T-cell (primary cell): Measurements from ENCODE around the gene CCDC12. TPM values are rescaled to one million over a fixed set of nuclear protein-coding genes. Genes with fewer than 3 reads are reported as not detected.

Source experiments
- ATAC-seq, 4 experiments: fragments of 200-7000 bp in 3 of 4; fragments of 150-1000 bp in 1 of 4; cut with Tn5 transposase; replicated peaks in 1 of 4; 1 replicate in 3 of 4; 2 replicates in 1 of 4; pipeline ENCODE4 v1.10.0; 2021; ENCODE audit warnings: moderate library complexity in 3 of 4, mild to moderate bottlenecking in 2 of 4, moderate number of reproducible peaks in 1 of 4
- CTCF ChIA-PET, 2 donors: fragments of 300-600 bp; sonication (Branson Sonifier 250); formaldehyde crosslinking; loops; one replicate each; lab custom pipeline; 2022; ENCODE audit warnings: antibody characterized with exemption in 2 of 2; lab: Charles Lee
- POLR2A ChIA-PET, 2 donors: fragments of 300-600 bp; sonication (Branson Sonifier 250); formaldehyde crosslinking; loops; one replicate each; lab custom pipeline; 2022; ENCODE audit warnings: antibody characterized with exemption in 2 of 2; lab: Charles Lee
- DNase-seq, 35 experiments: peaks; one replicate each; pipeline versions ENCODE4 v3.0.0 to v3.0.0-alpha.2; 2013 to 2023
- H3K27ac ChIP-seq: one replicate; pipeline ENCODE4 v1.5.1; 2013; ENCODE audit warnings: low read length
- H3K27me3 ChIP-seq, 2 experiments: replicated peaks in 1 of 2; 1 replicate in 1 of 2; 2 replicates in 1 of 2; pipeline versions ENCODE4 v1.6.1 to v1.7.0; 2013; ENCODE audit warnings: low read length in 1 of 2, mixed read lengths in 1 of 2; ENCODE audit not compliant: control insufficient read depth in 2 of 2, insufficient read depth in 2 of 2; ENCODE audit errors: extremely low read depth in 1 of 2
- H3K36me3 ChIP-seq, 2 donors: 1 replicate in 1 of 2; 2 replicates in 1 of 2; pipeline versions ENCODE4 v1.6.1 to v1.7.0; 2013; ENCODE audit warnings: low read length in 1 of 2; ENCODE audit not compliant: control insufficient read depth in 2 of 2, insufficient read depth in 1 of 2; ENCODE audit errors: extremely low read depth in 1 of 2
- H3K4me1 ChIP-seq, 2 experiments: 1 replicate in 1 of 2; 2 replicates in 1 of 2; pipeline versions ENCODE4 v1.6.1 to v1.7.0; 2013; ENCODE audit warnings: low read length in 2 of 2, mixed read lengths in 1 of 2; ENCODE audit not compliant: insufficient read depth in 2 of 2, control insufficient read depth in 1 of 2; ENCODE audit errors: extremely low read depth in 1 of 2
- H3K4me3 ChIP-seq, 2 donors: 1 replicate in 1 of 2; 2 replicates in 1 of 2; pipeline versions ENCODE4 v1.5.1 to v1.7.0; 2013; ENCODE audit warnings: mild to moderate bottlenecking in 2 of 2, low read length in 1 of 2, moderate library complexity in 1 of 2; ENCODE audit not compliant: control insufficient read depth in 1 of 2; ENCODE audit errors: extremely low read depth in 1 of 2
- H3K9me3 ChIP-seq: 2 replicates; pipeline ENCODE4 v1.7.0; 2013
- H3K27ac Mint-ChIP-seq, 2 donors: one replicate each; pipeline ENCODE4 v1.8.0; 2020 to 2021; ENCODE audit warnings: mild to moderate bottlenecking in 2 of 2, mixed read lengths in 2 of 2
- H3K27me3 Mint-ChIP-seq, 2 donors: one replicate each; pipeline ENCODE4 v1.8.0; 2021 to 2022; ENCODE audit warnings: mixed read lengths in 2 of 2
- H3K36me3 Mint-ChIP-seq: one replicate; pipeline ENCODE4 v1.8.0; 2021; ENCODE audit warnings: mixed read lengths
- H3K4me1 Mint-ChIP-seq, 3 donors: one replicate each; pipeline ENCODE4 v1.8.0; 2020 to 2022; ENCODE audit warnings: mixed read lengths in 3 of 3, mild to moderate bottlenecking in 1 of 3
- H3K4me3 Mint-ChIP-seq, 3 donors: one replicate each; pipeline ENCODE4 v1.8.0; 2020 to 2022; ENCODE audit warnings: mild to moderate bottlenecking in 3 of 3, mixed read lengths in 3 of 3, moderate library complexity in 3 of 3
- H3K9me3 Mint-ChIP-seq, 3 donors: one replicate each; pipeline ENCODE4 v1.8.0; 2020 to 2022; ENCODE audit warnings: mixed read lengths in 3 of 3
- WGBS: methylation state at CpG from one replicate; pipeline ENCODE4 v1.1.5; 2013; ENCODE audit warnings: missing lambda C conversion rate; ENCODE audit not compliant: insufficient coverage; 5-methylcytosine and 5-hydroxymethylcytosine counted together
- total RNA-seq, 35 experiments: library from RNA in 6 of 35; stranded (reverse) in 6 of 35; fragments of 120-200 nt in 1 of 35; gene quantifications; one replicate each; pipeline versions ENCODE4 v1.2.1 to v1.2.4 and lab custom pipeline; 2013 to 2026

CCDC12 gene
- total RNA-seq, 5 donors from 2014 or later (not counting 1 experiment from before 2014, with no cell fraction given), result 66.5 to 78.4 (median 72.8) TPM

DNA sequence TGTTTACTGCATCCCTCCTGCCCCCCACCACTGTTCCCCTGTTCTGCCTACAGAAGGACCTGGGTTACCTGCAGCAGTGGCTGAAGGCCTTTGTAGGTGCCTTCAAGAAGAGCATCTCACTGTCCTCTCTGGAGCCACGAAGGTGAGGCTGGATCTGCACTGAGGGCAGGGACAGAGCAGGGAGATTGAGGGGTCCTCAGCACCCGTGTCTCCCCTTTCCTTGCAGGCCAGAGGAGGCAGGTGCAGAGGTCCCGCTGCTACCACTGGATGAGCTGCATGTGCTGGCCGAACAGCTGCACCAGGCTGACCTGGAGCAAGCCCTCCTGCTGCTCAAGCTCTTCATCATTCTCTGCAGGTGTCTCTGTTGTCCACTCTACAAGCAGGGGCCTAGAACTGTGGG lies 12.1 kb upstream of the CCDC12 start:
- Histone ChIP-seq H3K9me3 (no peaks in the 10 kb centered on the region), H3K4me1 (peaks cover 22 to 84% of the 10 kb centered on the region in 2 experiments), H3K27ac (peak overlapping the region; percentile 65), H3K4me3 (peak overlapping the region in 1 of 2 donors; percentile 48), H3K36me3 (peaks cover 0 to 36% of the 10 kb centered on the region in 2 donors), H3K27me3 (no peaks in the 10 kb centered on the region)
- Mint-ChIP-seq H3K27ac (peak overlapping the region; percentile 78 to 95), H3K36me3 (peaks cover 19% of the 10 kb centered on the region), H3K4me3 (peak overlapping the region in 1 of 3 donors; percentile 67), H3K4me1 (peaks cover 67 to 79% (median 68%) of the 10 kb centered on the region in 3 donors), H3K9me3 (no peaks in the 10 kb centered on the region), H3K27me3 (no peaks in the 10 kb centered on the region)
- WGBS, result 100% methylated on average over 2 of the region's 4 CpGs
- DNase-seq (no peak), ATAC-seq (no peak)
- CTCF ChIA-PET, result interaction anchor here in 1 of 2 donors (0.5 kb wide), 1 partner anchor 35 kb away, joined by 3 read pairs; no protein-coding TSS in a partner anchor
- POLR2A ChIA-PET, result no interaction called here

GRCh38 chr3:46987743-46988401 lies 11.3 kb upstream of the CCDC12 start:
- no peaks in the 10 kb centered on the region for H3K27me3 Mint-ChIP-seq
- H3K9me3 ChIP-seq, result no peaks in the 10 kb centered on the region
- H3K27ac Mint-ChIP-seq, result peak overlapping the region; percentile 91 to 95
- H3K27me3 ChIP-seq, result no peaks in the 10 kb centered on the region
- H3K27ac ChIP-seq, result peak overlapping the region; percentile 65
- DNase-seq (peak; percentile 82 to 94 (median 88)), ATAC-seq (peak; percentile 97 to 98 (median 98))
- peaks cover 68 to 82% (median 71%) of the 10 kb centered on the region in 3 donors for H3K4me1 Mint-ChIP-seq
- 1% methylated on average over 12 of the region's 16 CpGs for WGBS
- H3K4me1 ChIP-seq, result peaks cover 22 to 91% of the 10 kb centered on the region in 2 experiments
- no peaks in the 10 kb centered on the region for H3K9me3 Mint-ChIP-seq
- H3K36me3 ChIP-seq, result peaks cover 0 to 36% of the 10 kb centered on the region in 2 donors
- ChIA-PET CTCF (no interaction called here), POLR2A (no interaction called here)
- H3K4me3 ChIP-seq, result peak overlapping the region; percentile 48
- H3K36me3 Mint-ChIP-seq, result peaks cover 19% of the 10 kb centered on the region
- peak overlapping the region; percentile 66 to 73 (median 67) for H3K4me3 Mint-ChIP-seq

GRCh38 chr3:46987319-46987742 lies 10.8 kb upstream of the CCDC12 start:
- H3K4me3 Mint-ChIP-seq, result peak overlapping the region; percentile 66 to 73 (median 67)
- Histone ChIP-seq H3K4me1 (peaks cover 22 to 96% of the 10 kb centered on the region in 2 experiments), H3K9me3 (no peaks in the 10 kb centered on the region), H3K27ac (peak overlapping the region; percentile 65), H3K27me3 (no peaks in the 10 kb centered on the region), H3K36me3 (peaks cover 0 to 33% of the 10 kb centered on the region in 2 donors), H3K4me3 (peak overlapping the region; percentile 48)
- WGBS, result 30% methylated on average over 2 of the region's 9 CpGs
- CTCF ChIA-PET, result no interaction called here
- H3K27ac Mint-ChIP-seq, result peak overlapping the region; percentile 91 to 95
- peaks cover 74 to 87% (median 76%) of the 10 kb centered on the region in 3 donors for H3K4me1 Mint-ChIP-seq
- peak in 2 of 4 experiments; percentile 7 to 8 for ATAC-seq
- peaks cover 19% of the 10 kb centered on the region for H3K36me3 Mint-ChIP-seq
- H3K27me3 Mint-ChIP-seq, result no peaks in the 10 kb centered on the region
- no peak for DNase-seq
- POLR2A ChIA-PET, result no interaction called here
- H3K9me3 Mint-ChIP-seq, result no peaks in the 10 kb centered on the region

DNA sequence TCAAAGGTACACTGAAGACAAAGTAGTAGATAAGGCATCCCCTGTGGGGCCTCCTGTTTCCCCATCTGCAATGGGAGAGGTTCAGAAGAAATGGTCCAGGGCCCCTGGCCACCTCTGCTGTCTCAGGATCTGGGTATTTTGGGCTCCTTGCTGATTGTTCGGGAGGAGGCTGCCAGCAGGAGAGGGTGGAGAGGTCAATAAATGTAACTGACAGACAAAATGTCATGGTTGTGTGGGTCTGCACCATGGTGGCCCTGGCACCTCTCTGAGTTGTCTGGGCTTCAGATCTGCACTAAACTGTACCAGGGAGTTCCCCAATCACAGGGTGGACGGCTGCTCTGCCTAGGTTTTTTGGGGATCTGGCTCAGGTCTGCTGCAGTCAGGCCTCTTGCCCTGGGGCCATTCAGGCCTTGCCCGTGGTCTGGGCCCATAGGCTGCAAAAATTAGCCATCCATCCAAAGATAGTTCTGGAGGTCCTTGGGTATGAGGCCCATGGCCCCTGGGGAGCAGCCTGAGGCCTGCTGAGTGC lies 10.3 kb upstream of the CCDC12 start:
- Mint-ChIP-seq H3K4me3 (peak overlapping the region; percentile 24 to 67 (median 29)), H3K27me3 (no peaks in the 10 kb centered on the region), H3K4me1 (peaks cover 75 to 90% (median 78%) of the 10 kb centered on the region in 3 donors), H3K9me3 (no peaks in the 10 kb centered on the region), H3K27ac (peak overlapping the region; percentile 91 to 95), H3K36me3 (peaks cover 19% of the 10 kb centered on the region)
- Histone ChIP-seq H3K4me3 (peak overlapping the region; percentile 48), H3K36me3 (peaks cover 0 to 28% of the 10 kb centered on the region in 2 donors), H3K27me3 (no peaks in the 10 kb centered on the region), H3K4me1 (peaks cover 22 to 97% of the 10 kb centered on the region in 2 experiments), H3K27ac (peak overlapping the region; percentile 65), H3K9me3 (no peaks in the 10 kb centered on the region)
- ChIA-PET CTCF (no interaction called here), POLR2A (no interaction called here)
- ATAC-seq, result no peak
- DNase-seq, result no peak
- 89% methylated on average over 2 of the region's 3 CpGs for WGBS

DNA sequence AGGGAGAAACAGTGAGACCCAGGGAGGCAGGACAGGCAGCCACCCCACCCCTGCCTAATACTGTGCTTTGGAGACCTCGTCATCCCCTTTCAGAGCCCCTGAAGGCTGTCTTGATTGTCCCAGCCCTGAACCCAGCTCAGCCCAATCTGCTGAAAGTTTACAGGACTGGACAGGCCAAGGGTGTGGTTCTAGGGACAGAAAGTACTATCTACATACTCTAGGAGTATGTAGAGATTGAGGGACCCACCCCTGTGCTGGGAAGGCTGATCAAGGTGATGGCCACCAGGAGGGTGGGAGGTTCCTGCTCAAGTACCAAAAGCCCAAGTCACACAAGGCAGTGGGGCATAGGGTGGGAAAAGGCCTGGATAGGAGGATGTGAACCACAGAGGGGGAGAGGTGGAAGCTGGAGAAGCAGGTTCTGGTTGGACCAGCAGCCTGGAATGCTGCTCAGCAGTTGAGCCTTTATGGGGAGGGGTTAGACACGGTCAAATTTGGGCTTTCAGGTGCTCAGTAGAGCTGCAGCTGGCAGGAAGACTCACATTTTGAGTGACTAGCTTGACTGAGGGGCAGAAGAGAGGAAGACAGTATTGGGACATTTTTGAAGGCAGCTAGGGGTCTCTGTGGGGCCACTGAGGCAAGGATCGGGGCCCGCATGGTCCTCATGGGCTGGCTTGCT lies 9.6 kb upstream of the CCDC12 start:
- ChIA-PET POLR2A (no interaction called here), CTCF (no interaction called here)
- H3K27me3 Mint-ChIP-seq, result no peaks in the 10 kb centered on the region
- Histone ChIP-seq H3K4me3 (no peak overlapping the region), H3K27me3 (no peaks in the 10 kb centered on the region), H3K4me1 (peaks cover 27 to 98% of the 10 kb centered on the region in 2 experiments), H3K27ac (peak overlapping the region; percentile 65), H3K9me3 (no peaks in the 10 kb centered on the region), H3K36me3 (peaks cover 0 to 22% of the 10 kb centered on the region in 2 donors)
- no peaks in the 10 kb centered on the region for H3K9me3 Mint-ChIP-seq
- peaks cover 19% of the 10 kb centered on the region for H3K36me3 Mint-ChIP-seq
- ATAC-seq (no peak), DNase-seq (no peak)
- peak overlapping the region; percentile 91 to 95 for H3K27ac Mint-ChIP-seq
- WGBS, result 70% methylated on average over 3 of the region's 4 CpGs
- peaks cover 78 to 95% (median 84%) of the 10 kb centered on the region in 3 donors for H3K4me1 Mint-ChIP-seq
- H3K4me3 Mint-ChIP-seq, result peak overlapping the region; percentile 22 to 67 (median 29)

DNA sequence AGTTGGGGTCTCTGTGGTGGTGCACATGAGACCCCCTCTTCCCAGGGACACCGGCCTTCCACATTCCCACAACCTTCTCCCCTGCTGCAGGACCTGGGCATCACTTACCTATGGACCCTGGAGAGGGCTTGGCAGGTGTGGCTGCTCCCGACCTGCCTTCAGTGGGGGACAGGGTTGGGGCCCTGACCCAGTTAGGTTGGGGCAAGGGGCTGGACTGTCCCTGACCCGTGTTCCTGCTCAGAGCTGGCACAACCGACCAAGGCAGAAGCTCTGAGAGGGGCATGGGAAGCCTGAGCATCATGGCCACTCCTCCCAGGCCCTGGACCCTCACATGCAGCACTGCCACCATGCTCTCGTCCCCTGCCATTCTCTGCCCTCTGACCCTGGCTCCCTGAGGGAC lies 9.0 kb upstream of the CCDC12 start:
- H3K4me1 ChIP-seq, result peaks cover 30 to 99% of the 10 kb centered on the region in 2 experiments
- H3K9me3 ChIP-seq, result no peaks in the 10 kb centered on the region
- Mint-ChIP-seq H3K27me3 (no peaks in the 10 kb centered on the region), H3K36me3 (peaks cover 19% of the 10 kb centered on the region), H3K9me3 (no peaks in the 10 kb centered on the region), H3K4me3 (peak overlapping the region in 1 of 3 donors; percentile 67), H3K27ac (peak overlapping the region; percentile 91 to 95), H3K4me1 (peaks cover 81 to 96% (median 90%) of the 10 kb centered on the region in 3 donors)
- no peaks in the 10 kb centered on the region for H3K27me3 ChIP-seq
- peak overlapping the region; percentile 65 for H3K27ac ChIP-seq
- CTCF ChIA-PET, result no interaction called here
- ATAC-seq (no peak), DNase-seq (no peak)
- peaks cover 0 to 16% of the 10 kb centered on the region in 2 donors for H3K36me3 ChIP-seq
- 96% methylated on average over 4 of the region's 5 CpGs for WGBS
- POLR2A ChIA-PET, result no interaction called here
- H3K4me3 ChIP-seq, result no peak overlapping the region
